HepG2 (cell line): Measurements from ENCODE around the gene STARD5. TPM values are rescaled to one million over a fixed set of nuclear protein-coding genes. Genes with fewer than 3 reads are reported as not detected.
A peak's percentile ranks its signal among the peaks of the same experiment; 100 is the strongest.

Experiments
- ADNP ChIP-seq: sonication (generic); formaldehyde crosslinking; IDR thresholded peaks from 2 replicates; pipeline ENCODE4 v1.4.0; 2020; ENCODE audit warnings: missing genetic modification reagents
- DNMT3B ChIP-seq: conservative IDR thresholded peaks from 2 replicates; pipeline ENCODE4 v1.6.1; 2016; ENCODE audit warnings: missing biosample characterization, control low read depth
- FOXA1 ChIP-seq, 2 experiments: fragments of 450-650 bp in 1 of 2; sonication (generic) in 1 of 2; formaldehyde crosslinking in 1 of 2; IDR thresholded peaks; 2 replicates each; pipeline versions ENCODE4 v1.4.0 to v1.6.1; 2016 to 2020; ENCODE audit warnings: missing genetic modification reagents in 1 of 2
- GABPA ChIP-seq, 2 experiments: IDR thresholded peaks; 2 replicates each; pipeline ENCODE4 v1.6.1; 2011 to 2016; ENCODE audit warnings: low read depth in 2 of 2, low read length in 1 of 2, missing biosample characterization in 1 of 2, missing genetic modification characterization in 1 of 2
- IKZF4 ChIP-seq: sonication (generic); formaldehyde crosslinking; IDR thresholded peaks from 2 replicates; pipeline ENCODE4 v1.5.1; 2020; ENCODE audit warnings: borderline replicate concordance, mild to moderate bottlenecking, low read depth, missing genetic modification reagents; ENCODE audit errors: not compliant biosample characterization
- PBX3 ChIP-seq: sonication (generic); formaldehyde crosslinking; IDR thresholded peaks from 2 replicates; pipeline ENCODE4 v1.8.1; 2023; ENCODE audit warnings: missing genetic modification reagents, inconsistent platforms, borderline replicate concordance
- PRDM15 ChIP-seq: sonication (generic); formaldehyde crosslinking; IDR thresholded peaks from 2 replicates; pipeline ENCODE4 v1.4.0; 2020; ENCODE audit warnings: missing genetic modification reagents
- PRDM4 ChIP-seq: sonication (generic); formaldehyde crosslinking; IDR thresholded peaks from 2 replicates; pipeline ENCODE4 v1.9.0; 2021; ENCODE audit warnings: missing genetic modification reagents, borderline replicate concordance
- SMARCE1 ChIP-seq: fragments of 450-650 bp; IDR thresholded peaks from 2 replicates; pipeline ENCODE4 v1.6.1; 2017; ENCODE audit warnings: borderline replicate concordance
- TEAD3 ChIP-seq: optimal IDR thresholded peaks from 2 replicates; pipeline ENCODE3; 2016; ENCODE audit warnings: borderline replicate concordance
- ZBTB25 ChIP-seq: IDR thresholded peaks from 2 replicates; pipeline ENCODE4 v1.6.1; 2018; ENCODE audit warnings: missing genetic modification reagents
- ZBTB3 ChIP-seq: sonication (generic); formaldehyde crosslinking; IDR thresholded peaks from 2 replicates; pipeline ENCODE4 v1.4.0; 2020; ENCODE audit warnings: low read depth, mild to moderate bottlenecking, moderate library complexity, missing genetic modification reagents, borderline replicate concordance
- ZBTB37 ChIP-seq: sonication (generic); formaldehyde crosslinking; IDR thresholded peaks from 2 replicates; pipeline ENCODE4 v1.4.0; 2020; ENCODE audit warnings: mild to moderate bottlenecking, missing genetic modification reagents
- ZBTB38 ChIP-seq: sonication (generic); formaldehyde crosslinking; IDR thresholded peaks from 2 replicates; pipeline ENCODE4 v1.5.1; 2020; ENCODE audit warnings: mild to moderate bottlenecking, missing genetic modification reagents
- ZC3H13 ChIP-seq: sonication (generic); formaldehyde crosslinking; IDR thresholded peaks from 2 replicates; pipeline ENCODE4 v1.8.1; 2023; ENCODE audit warnings: mild to moderate bottlenecking, missing genetic modification reagents, moderate library complexity
- ZNF205 ChIP-seq: IDR thresholded peaks from 2 replicates; pipeline ENCODE4 v1.6.1; 2018; ENCODE audit warnings: missing biosample characterization, missing genetic modification reagents
- ZNF24 ChIP-seq: fragments of 450-650 bp; IDR thresholded peaks from 2 replicates; pipeline ENCODE4 v1.6.1; 2017; ENCODE audit warnings: antibody characterized with exemption, mild to moderate bottlenecking
- ZNF678 ChIP-seq: sonication (generic); formaldehyde crosslinking; IDR thresholded peaks from 2 replicates; pipeline ENCODE4 v1.4.0; 2020; ENCODE audit warnings: mild to moderate bottlenecking, missing genetic modification reagents
- polyA plus RNA-seq, 8 experiments: library from polyadenylated mRNA; depleted of rRNA in 3 of 8; stranded (reverse) in 7 of 8; unstranded in 1 of 8; fragments of >200 nt; fragmentation: Illumina TruSeq in 4 of 8; extraction: Trizol in 4 of 8; gene quantifications; 2 replicates each; pipeline versions ENCODE4 v1.2.1 to v1.2.3, GENCODE V29; 2011 to 2016; ENCODE audit warnings: low read depth in 4 of 8, missing spikeins in 1 of 8, mixed read lengths in 1 of 8; ENCODE audit not compliant: insufficient read depth in 1 of 8
- total RNA-seq, 5 experiments: library from RNA; depleted of rRNA; stranded (reverse); fragments of >200 nt; fragmentation: Illumina TruSeq; extraction: Trizol; gene quantifications; 2 replicates each; pipeline ENCODE4 v1.2.3, GENCODE V29; 2016; ENCODE audit warnings: low read depth in 1 of 5

Gene STARD5
- total and polyA plus RNA-seq, 2 of the 13 experiments (the other 11 are each of a cell fraction or from before 2014, with no cell fraction given), result 3.1 to 3.5 TPM

GRCh38 chr15:81323944-81324881, at the start of gene STARD5 (continued):
- TF ChIP-seq ZC3H13 (0 out of 2 replicates have a peak, but pooled peaks have one; percentile 49), ZNF205 (CRISPR knock-in tag) (no peak), ZBTB37 (CRISPR knock-in tag) (no peak), FOXA1 (IDR thresholded peaks at IDR 0.05) (no peak), FOXA1 (CRISPR knock-in tag; IDR thresholded peaks at IDR 0.05) (0 out of 2 replicates have a peak, but pooled peaks have one; percentile 6), ZNF24 (no peak), PBX3 (CRISPR knock-in tag) (no peak), IKZF4 (CRISPR knock-in tag) (no peak), ZBTB3 (CRISPR knock-in tag) (no peak), PRDM4 (no peak), ZBTB38 (CRISPR knock-in tag) (no peak; the same call in 1 of the 2 replicates), DNMT3B (CRISPR knock-in tag) (no peak), SMARCE1 (no peak), GABPA (IDR thresholded peaks at IDR 0.05; ENCODE audit: low read depth, low read length) (no peak), GABPA (CRISPR knock-in tag; IDR thresholded peaks at IDR 0.05; ENCODE audit: low read depth) (no peak; the same call in 1 of the 2 replicates), ADNP (CRISPR knock-in tag) (no peak), ZNF678 (CRISPR knock-in tag) (no peak), ZBTB25 (CRISPR knock-in tag) (no peak), TEAD3 (CRISPR knock-in tag) (no peak), PRDM15 (CRISPR knock-in tag) (no peak)
